ENCODE results near the gene FGGY.
"Not testable (repeated sequence)": the region's sequence is repeated elsewhere in the genome, so short reads cannot be mapped to it uniquely, and the experiment has no call there.

Gene FGGY

GRCh38 chr1:59446257-59446901 lies 149.5 kb downstream of the FGGY start:
- TF ChIP-seq CTCF (IDR thresholded peaks at IDR 0.05; ENCODE audit: low read depth, low read length, missing control alignments), result no peak
- DNase-seq (ENCODE audit: low read depth), result no peak
- H3K4me3 ChIP-seq (ENCODE audit: low read depth, low read length), result no peak overlapping the region

- TF ChIP-seq CTCF (IDR thresholded peaks at IDR 0.05; ENCODE audit: low read depth, low read length, missing control alignments), result no peak
- H3K4me3 ChIP-seq (ENCODE audit: low read depth, low read length), result no peak overlapping the region
- DNase-seq (ENCODE audit: low read depth), result no peak
These were observed 155.1 kb downstream of the FGGY start for GRCh38 chr1:59452026-59452425.

- no peak overlapping the region for H3K4me3 ChIP-seq (ENCODE audit: low read depth, low read length)
- no peak for DNase-seq (ENCODE audit: low read depth)
- TF ChIP-seq CTCF (IDR thresholded peaks at IDR 0.05; ENCODE audit: low read depth, low read length, missing control alignments), result no peak
These were observed 155.7 kb downstream of the FGGY start for GRCh38 chr1:59452559-59452958.

- no peak for TF ChIP-seq CTCF (IDR thresholded peaks at IDR 0.05; ENCODE audit: low read depth, low read length, missing control alignments)
- DNase-seq (ENCODE audit: low read depth), result no peak
- H3K4me3 ChIP-seq (ENCODE audit: low read depth, low read length), result no peak overlapping the region
These were observed 156.5 kb downstream of the FGGY start for GRCh38 chr1:59453297-59453968.

GRCh38 chr1:59455206-59455605 lies 158.3 kb downstream of the FGGY start:
- no peak for TF ChIP-seq CTCF (IDR thresholded peaks at IDR 0.05; ENCODE audit: low read depth, low read length, missing control alignments)
- no peak for DNase-seq (ENCODE audit: low read depth)
- H3K4me3 ChIP-seq (ENCODE audit: low read depth, low read length), result no peak overlapping the region

- no peak for DNase-seq (ENCODE audit: low read depth)
- TF ChIP-seq CTCF (IDR thresholded peaks at IDR 0.05; ENCODE audit: low read depth, low read length, missing control alignments), result no peak
These were observed 160.9 kb downstream of the FGGY start for GRCh38 chr1:59457786-59458185.

GRCh38 chr1:59458884-59459283 lies 162.0 kb downstream of the FGGY start:
- no peak for DNase-seq (ENCODE audit: low read depth)
- TF ChIP-seq CTCF (IDR thresholded peaks at IDR 0.05; ENCODE audit: low read depth, low read length, missing control alignments), result no peak
- no peak overlapping the region for H3K4me3 ChIP-seq (ENCODE audit: low read depth, low read length)

More at GRCh38 chr1:59457786-59458185, 160.9 kb downstream of the FGGY start:
- H3K4me3 ChIP-seq (ENCODE audit: low read depth, low read length), result no peak overlapping the region

- not testable (repeated sequence) for DNase-seq (ENCODE audit: low read depth); H3K4me3 ChIP-seq (ENCODE audit: low read depth, low read length)
These were observed 166.0 kb downstream of the FGGY start for GRCh38 chr1:59462942-59463341.

- not testable (repeated sequence) for H3K4me3 ChIP-seq (ENCODE audit: low read depth, low read length); DNase-seq (ENCODE audit: low read depth)
These were observed 168.6 kb downstream of the FGGY start for GRCh38 chr1:59465478-59465877.
